Lower leg skin (tissue), 4 donors: ENCODE results near the gene TTC9C. TPM values are rescaled to one million over a fixed set of nuclear protein-coding genes. Genes with fewer than 3 reads are reported as not detected.
"Not testable (repeated sequence)": the region's sequence is repeated elsewhere in the genome, so short reads cannot be mapped to it uniquely, and the experiment has no call there.

Experiments used
- DNase-seq, 2 donors: peaks; one replicate each; pipeline ENCODE4 v3.0.0-alpha.2; 2019; ENCODE audit warnings: low spot score in 2 of 2
- H3K4me3 ChIP-seq: fragments of 200-600 bp; sonication (generic); 2 replicates; pipeline ENCODE4 v1.5.1; 2017; ENCODE audit warnings: mild to moderate bottlenecking, low read depth; ENCODE audit not compliant: poor library complexity, severe bottlenecking
- CTCF ChIP-seq, 3 donors: fragments of 450-650 bp; IDR thresholded peaks; one replicate each; pipeline ENCODE4 v1.5.1; 2016; ENCODE audit warnings: antibody characterized with exemption in 3 of 3, mild to moderate bottlenecking in 3 of 3, moderate library complexity in 2 of 3
- POLR2A ChIP-seq, 2 donors: fragments of 450-650 bp; IDR thresholded peaks; one replicate each; pipeline ENCODE4 v1.6.1; 2016 to 2017; ENCODE audit warnings: antibody characterized with exemption in 2 of 2, mild to moderate bottlenecking in 1 of 2, moderate library complexity in 1 of 2
- WGBS, 2 donors: methylation state at CpG; one replicate each; pipeline ENCODE4 v1.1.5; 2018; 5-methylcytosine and 5-hydroxymethylcytosine counted together
- intact Hi-C: fragments of 100-400 bp; cut with DNase I; formaldehyde crosslinking; loops from one replicate; pipeline ENCODE4 v1.15.0; 2023; ENCODE audit warnings: low total_unique reads
- total RNA-seq, 4 donors: library from RNA; depleted of rRNA; stranded (reverse); fragments of >200 nt; gene quantifications; one replicate each; pipeline ENCODE4 v1.1.0, GENCODE V29; 2016

The TTC9C gene
- total RNA-seq, 4 donors from 2014 or later: 23.7 to 44.7 (median 33.9) TPM

DNA sequence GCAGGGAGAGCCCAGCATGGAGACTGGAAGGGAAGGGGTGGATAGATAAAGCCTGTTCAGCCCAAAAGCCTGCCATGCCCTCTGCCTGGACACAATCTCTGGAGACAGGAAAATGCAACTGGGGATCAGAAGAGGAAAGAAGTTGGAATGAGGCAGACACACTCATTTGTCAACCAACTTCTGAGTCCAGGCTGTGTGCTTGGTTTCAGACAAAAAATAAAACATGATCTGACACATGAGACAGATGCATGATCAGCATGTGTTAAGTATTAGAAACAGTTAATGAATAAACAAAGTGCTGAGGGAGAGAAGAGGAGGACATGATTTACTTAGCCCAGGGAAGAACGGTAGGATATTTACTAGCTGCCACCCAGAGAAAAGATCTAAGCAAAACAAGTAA, 39.8 kb upstream of the TTC9C start:
- TF ChIP-seq CTCF (IDR thresholded peaks at IDR 0.05) (no peak), POLR2A (IDR thresholded peaks at IDR 0.05) (no peak)
- H3K4me3 ChIP-seq: no peak overlapping the region
- intact Hi-C loops: no loop called here
- DNase-seq: no peak
- 19 to 38% methylated on average over 1 of the region's 1 CpG for WGBS, 2 donors

DNA sequence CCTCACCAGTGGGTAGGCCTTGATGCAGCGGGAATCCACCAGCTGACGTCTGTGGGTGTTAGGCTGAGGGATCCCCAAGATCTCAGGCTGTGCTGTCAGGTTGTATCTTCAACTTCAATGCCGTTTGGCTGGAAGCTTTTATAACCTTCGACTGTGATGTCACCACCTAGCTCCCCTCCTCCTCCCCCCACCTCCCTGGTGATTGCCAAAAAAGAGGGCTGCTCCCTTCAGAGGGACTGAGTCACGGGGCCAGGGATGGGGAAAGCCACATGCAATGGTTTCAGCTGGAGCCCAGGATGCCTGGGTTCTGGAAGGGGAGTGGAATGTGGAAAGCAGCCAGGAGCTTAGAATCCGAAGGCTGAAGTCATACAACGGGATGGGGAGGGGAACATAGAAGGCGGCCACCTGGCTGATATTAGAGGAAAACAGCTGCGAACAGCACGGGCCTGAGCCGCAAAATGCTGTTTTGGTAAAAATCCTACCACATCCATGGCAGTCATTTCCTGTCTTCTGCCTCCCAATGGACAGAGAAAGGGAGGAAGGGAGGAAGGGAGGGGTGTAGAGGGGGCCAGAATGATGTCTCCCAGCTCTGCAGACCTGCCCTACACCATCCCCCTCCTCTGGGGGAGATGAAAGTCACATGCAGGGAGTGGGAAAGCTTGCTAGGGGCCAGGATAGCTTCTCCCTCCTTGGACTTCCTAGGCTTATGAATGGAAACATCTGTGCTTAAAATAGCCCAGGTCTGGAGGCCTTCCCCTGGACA, 38.7 kb upstream of the TTC9C start, which contains the start of gene LRRN4CL:
Gene LRRN4CL, minus strand, starts transcription at position 110 of the 763 bp plus-strand sequence. CDS start 1,022 bp downstream, outside the sequence.
- H3K4me3 ChIP-seq: no peak within 1 kb of the TSS
- TF ChIP-seq CTCF (IDR thresholded peaks at IDR 0.05) (no peak), POLR2A (IDR thresholded peaks at IDR 0.05) (no peak)
- WGBS, 2 donors: 19 to 24% methylated on average over 11 of the region's 11 CpGs
- intact Hi-C loops: loop anchor here (10.0 kb wide), 1 partner anchor 95 kb away; the partner anchor contains the start of gene TUT1
- DNase-seq: peak; percentile 89 to 97

DNA sequence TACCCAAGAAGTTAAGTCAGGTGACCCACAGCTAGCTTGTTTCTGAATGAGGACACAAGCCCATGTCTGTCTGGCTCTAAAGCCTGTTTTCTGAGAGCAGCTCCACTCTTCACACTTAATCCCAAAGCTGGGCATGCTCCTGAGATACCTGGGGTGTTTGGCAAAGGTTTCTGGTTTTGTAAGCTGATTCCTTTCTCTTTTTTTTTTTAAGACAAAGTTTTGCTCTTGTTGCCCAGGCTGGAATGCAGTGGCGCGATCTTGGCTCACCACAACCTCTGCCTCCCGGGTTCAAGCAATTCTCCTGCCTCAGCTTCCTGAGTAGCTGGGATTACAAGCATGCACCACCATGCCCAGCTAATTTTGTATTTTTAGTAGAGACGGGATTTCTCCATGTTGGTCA, 34.7 kb upstream of the TTC9C start:
- 55 to 62% methylated on average over 4 of the region's 4 CpGs for WGBS, 2 donors
- intact Hi-C loops: loop anchor here (10.0 kb wide), 1 partner anchor 99 kb away; the partner anchor contains the start of gene TUT1
- not testable (repeated sequence) for H3K4me3 ChIP-seq, DNase-seq

DNA sequence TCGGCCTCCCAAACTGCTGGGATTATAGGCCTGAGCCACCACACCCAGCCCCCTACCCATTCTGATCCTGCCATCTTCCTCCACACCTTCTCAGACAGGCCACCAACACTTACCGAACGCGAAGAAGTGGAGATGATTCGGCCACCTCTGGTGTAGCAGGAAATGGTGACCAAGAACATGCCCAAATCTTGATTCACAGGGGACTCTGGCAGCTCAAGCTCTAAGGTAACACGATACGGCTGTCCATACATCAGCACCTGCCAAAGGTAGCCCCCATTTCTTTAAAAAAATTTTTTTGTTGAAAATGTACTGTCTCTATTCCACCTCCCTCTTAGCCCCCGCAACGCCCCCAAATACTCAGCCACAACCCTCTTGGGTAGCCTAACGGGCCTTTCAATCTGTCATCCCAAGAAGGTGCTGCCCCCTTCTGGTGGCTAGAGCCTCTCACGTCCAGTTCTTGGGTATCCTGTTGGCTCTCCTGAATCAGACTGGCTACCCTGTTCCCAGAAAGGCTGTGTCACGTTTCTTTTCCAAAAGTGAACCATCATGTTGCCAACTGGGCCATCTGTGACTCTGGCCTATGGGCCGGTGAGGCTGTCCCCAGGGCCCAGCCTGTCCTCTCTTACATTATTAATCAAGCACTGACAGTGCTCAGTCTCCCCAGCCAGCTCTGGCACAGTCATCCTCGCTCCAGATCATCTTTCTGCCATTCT, 33.7 kb upstream of the TTC9C start:
- intact Hi-C loops: loop anchor here (10.0 kb wide), 1 partner anchor 100 kb away; the partner anchor contains the start of gene TUT1
- 40 to 44% methylated on average over 14 of the region's 14 CpGs for WGBS, 2 donors
- H3K4me3 ChIP-seq: no peak overlapping the region
- DNase-seq: peak; percentile 77 to 96
- TF ChIP-seq CTCF (IDR thresholded peaks at IDR 0.05): peak in 1 of 3 donors; percentile 40
- TF ChIP-seq POLR2A (IDR thresholded peaks at IDR 0.05): no peak

- intact Hi-C loops: loop anchor here (10.0 kb wide), 1 partner anchor 317 kb away; no protein-coding TSS in a partner anchor
- H3K4me3 ChIP-seq: no peak overlapping the region
- no peak for DNase-seq
- TF ChIP-seq CTCF (IDR thresholded peaks at IDR 0.05): no peak
- TF ChIP-seq POLR2A (IDR thresholded peaks at IDR 0.05): no peak
- 90% methylated on average over 11 of the region's 11 CpGs for WGBS, 2 donors
Measured at GRCh38 chr11:62702246-62702645, 26.0 kb upstream of the TTC9C start.

GRCh38 chr11:62703921-62704320, 24.4 kb upstream of the TTC9C start:
- 84 to 86% methylated on average over 4 of the region's 4 CpGs for whole genome bisulfite sequencing, 2 donors

More at GRCh38 chr11:62703921-62704320, 24.4 kb upstream of the TTC9C start:
- H3K4me3 ChIP-seq, DNase-seq: not testable (repeated sequence)
- intact Hi-C loops: loop anchor here (10.0 kb wide), 1 partner anchor 319 kb away; no protein-coding TSS in a partner anchor
